SK-N-SH (cell line): ENCODE data around the gene ANXA9. TPM values are rescaled to one million over a fixed set of nuclear protein-coding genes. Genes with fewer than 3 reads are reported as not detected.

ENCODE experiments used
- CTCF ChIA-PET: fragments of 300-600, 350-600 bp; formaldehyde crosslinking; extraction: SDS; loops from one replicate; lab custom pipeline; 2021; lab: Yijun Ruan, JAX
- POLR2A ChIA-PET: fragments of 350-600 bp; sonication (Branson Sonifier 250); formaldehyde crosslinking; extraction: SDS; loops from one replicate; lab custom pipeline; 2020; ENCODE audit warnings: antibody characterized with exemption, inconsistent platforms; lab: Yijun Ruan, JAX
- DNase-seq: peaks from one replicate; pipeline ENCODE4 v3.0.0; 2012
- H2AFZ ChIP-seq: fragments of 200-600 bp; sonication (generic); 2 replicates; pipeline ENCODE4 v1.8.1; 2016; ENCODE audit warnings: antibody characterized with exemption, mild to moderate bottlenecking, low read depth
- H3F3A ChIP-seq: fragments of 200-600 bp; sonication (generic); replicated peaks from 2 replicates; pipeline ENCODE3; 2016; ENCODE audit warnings: antibody characterized with exemption, mild to moderate bottlenecking; ENCODE audit not compliant: insufficient read depth
- H3K27ac ChIP-seq, 2 experiments: fragments of 200-500 bp in 1 of 2; fragments of 200-600 bp in 1 of 2; sonication (Bioruptor generic) in 1 of 2; sonication (generic), shearing (Covaris generic) in 1 of 2; 2 replicates each; pipeline versions ENCODE4 v1.5.1 to v1.6.1; 2014 to 2016; ENCODE audit warnings: low read depth in 2 of 2, inconsistent platforms in 1 of 2, low read length in 1 of 2, mild to moderate bottlenecking in 1 of 2, mixed read lengths in 1 of 2
- H3K27me3 ChIP-seq: fragments of 200-600 bp; sonication (generic), shearing (Covaris generic); 2 replicates; pipeline ENCODE4 v1.6.1; 2016; ENCODE audit warnings: mixed run types; ENCODE audit not compliant: insufficient read depth
- H3K36me3 ChIP-seq, 2 experiments: fragments of 200-500 bp in 1 of 2; fragments of 200-600 bp in 1 of 2; sonication (Bioruptor generic) in 1 of 2; sonication (generic) in 1 of 2; replicated peaks in 1 of 2; 2 replicates each; pipeline versions ENCODE3 to v1.5.1; 2014 to 2016; ENCODE audit warnings: low read length in 1 of 2, mild to moderate bottlenecking in 1 of 2; ENCODE audit not compliant: insufficient read depth in 2 of 2, control insufficient read depth in 1 of 2
- H3K4me1 ChIP-seq, 2 experiments: fragments of 200-500 bp in 1 of 2; fragments of 200-600 bp in 1 of 2; sonication (Bioruptor generic) in 1 of 2; sonication (generic), shearing (Covaris generic) in 1 of 2; 2 replicates each; pipeline versions ENCODE4 v1.5.1 to v1.6.1; 2014 to 2016; ENCODE audit warnings: low read depth in 1 of 2, low read length in 1 of 2, mixed run types in 1 of 2; ENCODE audit not compliant: insufficient read depth in 2 of 2, control insufficient read depth in 1 of 2
- H3K4me2 ChIP-seq: fragments of 200-600 bp; sonication (generic), shearing (Covaris generic); 2 replicates; pipeline ENCODE4 v1.6.1; 2017; ENCODE audit warnings: mixed run types
- H3K4me3 ChIP-seq, 2 experiments: fragments of 200-500 bp in 1 of 2; fragments of 200-600 bp in 1 of 2; sonication (Bioruptor generic) in 1 of 2; sonication (generic), shearing (Covaris generic) in 1 of 2; 2 replicates each; pipeline versions ENCODE4 v1.5.1 to v1.8.1; 2014 to 2016; ENCODE audit warnings: low read depth in 2 of 2, inconsistent platforms in 1 of 2, low read length in 1 of 2, mild to moderate bottlenecking in 1 of 2, mixed read lengths in 1 of 2, moderate library complexity in 1 of 2
- H3K79me2 ChIP-seq: fragments of 200-600 bp; sonication (generic); 2 replicates; pipeline ENCODE4 v1.8.1; 2017; ENCODE audit warnings: mild to moderate bottlenecking; ENCODE audit not compliant: insufficient read depth
- H3K9ac ChIP-seq: fragments of 200-600 bp; sonication (generic); 2 replicates; pipeline ENCODE4 v1.6.1; 2017; ENCODE audit warnings: mixed run types
- H3K9me2 ChIP-seq: fragments of 200-600 bp; sonication (generic); 2 replicates; pipeline ENCODE4 v1.6.1; 2017; ENCODE audit warnings: mixed run types
- H3K9me3 ChIP-seq: fragments of 200-600 bp; sonication (generic); 2 replicates; pipeline ENCODE4 v1.6.1; 2017; ENCODE audit warnings: mixed run types, mild to moderate bottlenecking, moderate library complexity
- H4K20me1 ChIP-seq: fragments of 200-600 bp; sonication (generic); 2 replicates; pipeline ENCODE4 v1.6.1; 2017; ENCODE audit warnings: mild to moderate bottlenecking, mixed run types; ENCODE audit not compliant: insufficient read depth
- CHD2 ChIP-seq: fragments of 150-350 bp; IDR thresholded peaks from 2 replicates; pipeline ENCODE4 v1.6.1; 2018; ENCODE audit warnings: low read length; ENCODE audit not compliant: partially characterized antibody
- EP300 ChIP-seq, 2 experiments: IDR thresholded peaks; 2 replicates each; pipeline versions ENCODE4 v1.4.0 to v1.6.1; 2012; ENCODE audit warnings: borderline replicate concordance in 1 of 2, low read depth in 1 of 2, low read length in 1 of 2
- FOXJ3 ChIP-seq: sonication (generic); formaldehyde crosslinking; IDR thresholded peaks from 2 replicates; pipeline ENCODE4 v1.5.1; 2020; ENCODE audit warnings: mild to moderate bottlenecking, missing genetic modification reagents
- FOXM1 ChIP-seq: IDR thresholded peaks from 2 replicates; pipeline ENCODE4 v1.4.0; 2012; ENCODE audit warnings: low read depth, mild to moderate bottlenecking
- GABPA ChIP-seq: IDR thresholded peaks from 2 replicates; pipeline ENCODE4 v1.4.0; 2012; ENCODE audit warnings: low read depth, mild to moderate bottlenecking
- GATA2 ChIP-seq: sonication (generic); formaldehyde crosslinking; IDR thresholded peaks from 2 replicates; pipeline ENCODE4 v1.5.0; 2020; ENCODE audit warnings: mild to moderate bottlenecking, missing genetic modification reagents
- JUND ChIP-seq: IDR thresholded peaks from 2 replicates; pipeline ENCODE4 v1.4.0; 2012
- MEF2A ChIP-seq: IDR thresholded peaks from 2 replicates; pipeline ENCODE4 v1.4.0; 2012; ENCODE audit warnings: low read depth, borderline replicate concordance
- MXI1 ChIP-seq: IDR thresholded peaks from 2 replicates; pipeline ENCODE4 v1.6.1; 2012; ENCODE audit warnings: mild to moderate bottlenecking, low read depth, low read length, improper control_type of control experiment
- POLR2AphosphoS5 ChIP-seq: IDR thresholded peaks from 2 replicates; pipeline ENCODE4 v1.6.1; 2012; ENCODE audit warnings: low read depth, low read length
- RCOR1 ChIP-seq: fragments of 150-350 bp; IDR thresholded peaks from 2 replicates; pipeline ENCODE4 v1.6.1; 2017; ENCODE audit warnings: antibody characterized with exemption, low read length
- RFX5 ChIP-seq: IDR thresholded peaks from 2 replicates; pipeline ENCODE4 v1.6.1; 2012; ENCODE audit warnings: mild to moderate bottlenecking, improper control_type of control experiment, low read length
- RXRA ChIP-seq: IDR thresholded peaks from 2 replicates; pipeline ENCODE4 v1.4.0; 2012; ENCODE audit warnings: low read depth, mild to moderate bottlenecking, borderline replicate concordance
- TAF1 ChIP-seq: IDR thresholded peaks from 2 replicates; pipeline ENCODE4 v1.6.1; 2012; ENCODE audit warnings: low read depth, mild to moderate bottlenecking, low read length, moderate library complexity, borderline replicate concordance
- TCF12 ChIP-seq: IDR thresholded peaks from 2 replicates; pipeline ENCODE4 v1.4.0; 2012
- TEAD4 ChIP-seq: IDR thresholded peaks from 2 replicates; pipeline ENCODE4 v1.4.0; 2012; ENCODE audit warnings: mild to moderate bottlenecking, borderline replicate concordance; ENCODE audit not compliant: insufficient read depth
- YY1 ChIP-seq: IDR thresholded peaks from 2 replicates; pipeline ENCODE4 v1.4.0; 2012; ENCODE audit warnings: low read depth, mild to moderate bottlenecking
- polyA plus RNA-seq, 3 experiments: library from polyadenylated mRNA; depleted of rRNA; stranded (reverse); fragments of >200 nt; gene quantifications; 2 replicates each; pipeline ENCODE4 v1.2.3, GENCODE V29; 2012
- TF ChIP-seq, protein P1 (sequence below): IDR thresholded peaks from 2 replicates; pipeline ENCODE4 v1.4.0; 2012; ENCODE audit warnings: low read depth, borderline replicate concordance
- TF ChIP-seq, protein P2 (sequence below): fragments of 150-350 bp; IDR thresholded peaks from 2 replicates; pipeline ENCODE4 v1.6.1; 2016; ENCODE audit warnings: mild to moderate bottlenecking, low read depth, low read length
- TF ChIP-seq, protein P3 (sequence below): fragments of 200-600 bp; sonication (generic); IDR thresholded peaks from 2 replicates; pipeline ENCODE4 v1.6.1; 2017; ENCODE audit warnings: antibody characterized with exemption, mild to moderate bottlenecking, moderate library complexity

Gene ANXA9
- polyA plus RNA-seq, 1 of the 3 experiments (the other 2 are of a cell fraction): 0.07 TPM

DNA sequence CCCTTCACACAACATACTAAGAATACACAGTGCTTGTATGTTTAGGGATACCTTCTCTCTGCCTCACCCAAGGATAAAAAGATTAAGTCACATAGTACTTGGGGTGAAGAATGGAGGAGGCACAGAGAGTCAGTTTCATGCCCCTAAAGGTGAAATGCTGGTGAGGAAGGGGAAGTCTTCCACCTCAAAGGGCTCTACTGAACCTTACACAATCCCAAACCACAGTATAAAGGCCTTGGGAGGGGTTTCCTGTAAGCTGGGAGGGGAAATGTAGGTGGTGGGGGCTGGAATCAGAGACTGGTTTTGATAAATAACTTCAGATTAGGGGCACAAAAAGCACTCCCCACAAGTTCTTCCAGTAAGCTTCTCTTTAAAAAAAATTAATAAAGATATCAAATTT, 21.1 kb downstream of the ANXA9 start:
- H3K27me3 ChIP-seq: no peaks in the 10 kb centered on the region
- H3K36me3 ChIP-seq: peaks cover 0 to 11% of the 10 kb centered on the region in 2 experiments
- H3K79me2 ChIP-seq: 0 out of 2 replicates have a peak, but pooled peaks cover 9% of the 10 kb centered on the region
- no peaks in the 10 kb centered on the region for H4K20me1 ChIP-seq
- ChIA-PET CTCF (interaction anchor here (5.3 to 15.9 kb wide), 2 partner anchors 8 to 23 kb away, joined by 79 to 371 read pairs; partner anchors contain the start of genes ANXA9 and CERS2), POLR2A (no interaction called here)
- H3K27ac ChIP-seq: no peak overlapping the region
- no peak overlapping the region for H3K9ac ChIP-seq
- no peak overlapping the region for H3K4me3 ChIP-seq
- TF ChIP-seq RCOR1: no peak
- no peak for TF ChIP-seq FOXJ3 (CRISPR knock-in tag)
- no peak for TF ChIP-seq JUND
- TF ChIP-seq MEF2A: no peak
- TF ChIP-seq FOXM1: no peak
- TF ChIP-seq, protein P1, sequence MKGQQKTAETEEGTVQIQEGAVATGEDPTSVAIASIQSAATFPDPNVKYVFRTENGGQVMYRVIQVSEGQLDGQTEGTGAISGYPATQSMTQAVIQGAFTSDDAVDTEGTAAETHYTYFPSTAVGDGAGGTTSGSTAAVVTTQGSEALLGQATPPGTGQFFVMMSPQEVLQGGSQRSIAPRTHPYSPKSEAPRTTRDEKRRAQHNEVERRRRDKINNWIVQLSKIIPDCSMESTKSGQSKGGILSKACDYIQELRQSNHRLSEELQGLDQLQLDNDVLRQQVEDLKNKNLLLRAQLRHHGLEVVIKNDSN: no peak
- no peak for TF ChIP-seq RFX5
- no peak for TF ChIP-seq YY1
- TF ChIP-seq, protein P2, sequence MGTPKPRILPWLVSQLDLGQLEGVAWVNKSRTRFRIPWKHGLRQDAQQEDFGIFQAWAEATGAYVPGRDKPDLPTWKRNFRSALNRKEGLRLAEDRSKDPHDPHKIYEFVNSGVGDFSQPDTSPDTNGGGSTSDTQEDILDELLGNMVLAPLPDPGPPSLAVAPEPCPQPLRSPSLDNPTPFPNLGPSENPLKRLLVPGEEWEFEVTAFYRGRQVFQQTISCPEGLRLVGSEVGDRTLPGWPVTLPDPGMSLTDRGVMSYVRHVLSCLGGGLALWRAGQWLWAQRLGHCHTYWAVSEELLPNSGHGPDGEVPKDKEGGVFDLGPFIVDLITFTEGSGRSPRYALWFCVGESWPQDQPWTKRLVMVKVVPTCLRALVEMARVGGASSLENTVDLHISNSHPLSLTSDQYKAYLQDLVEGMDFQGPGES: no peak
- no peak for TF ChIP-seq GABPA
- TF ChIP-seq, protein P3, sequence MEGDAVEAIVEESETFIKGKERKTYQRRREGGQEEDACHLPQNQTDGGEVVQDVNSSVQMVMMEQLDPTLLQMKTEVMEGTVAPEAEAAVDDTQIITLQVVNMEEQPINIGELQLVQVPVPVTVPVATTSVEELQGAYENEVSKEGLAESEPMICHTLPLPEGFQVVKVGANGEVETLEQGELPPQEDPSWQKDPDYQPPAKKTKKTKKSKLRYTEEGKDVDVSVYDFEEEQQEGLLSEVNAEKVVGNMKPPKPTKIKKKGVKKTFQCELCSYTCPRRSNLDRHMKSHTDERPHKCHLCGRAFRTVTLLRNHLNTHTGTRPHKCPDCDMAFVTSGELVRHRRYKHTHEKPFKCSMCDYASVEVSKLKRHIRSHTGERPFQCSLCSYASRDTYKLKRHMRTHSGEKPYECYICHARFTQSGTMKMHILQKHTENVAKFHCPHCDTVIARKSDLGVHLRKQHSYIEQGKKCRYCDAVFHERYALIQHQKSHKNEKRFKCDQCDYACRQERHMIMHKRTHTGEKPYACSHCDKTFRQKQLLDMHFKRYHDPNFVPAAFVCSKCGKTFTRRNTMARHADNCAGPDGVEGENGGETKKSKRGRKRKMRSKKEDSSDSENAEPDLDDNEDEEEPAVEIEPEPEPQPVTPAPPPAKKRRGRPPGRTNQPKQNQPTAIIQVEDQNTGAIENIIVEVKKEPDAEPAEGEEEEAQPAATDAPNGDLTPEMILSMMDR: no peak
- TF ChIP-seq TAF1: no peak
- TF ChIP-seq TEAD4: no peak
- TF ChIP-seq MXI1: no peak
- no peak for TF ChIP-seq POLR2AphosphoS5
- TF ChIP-seq CHD2: no peak
- TF ChIP-seq EP300 (IDR thresholded peaks at IDR 0.05; ENCODE audit: borderline replicate concordance in 1 of 2, low read depth in 1 of 2, low read length in 1 of 2): no peak
- no peak for TF ChIP-seq GATA2 (CRISPR knock-in tag)
- no peak for TF ChIP-seq RXRA
- TF ChIP-seq TCF12: no peak
- H3K9me3 ChIP-seq: no peaks in the 10 kb centered on the region
- H3F3A ChIP-seq: peaks cover 15% of the 10 kb centered on the region
- no peak for DNase-seq
- no peak overlapping the region for H2AFZ ChIP-seq
- H3K9me2 ChIP-seq: no peaks in the 10 kb centered on the region
- peaks cover 0 to 26% of the 10 kb centered on the region in 2 experiments; a peak in 2 of 4 replicates for H3K4me1 ChIP-seq
- no peak overlapping the region for H3K4me2 ChIP-seq
